NB4 (cell line): ENCODE data around the gene MSH2.

Experiments
- POLR2A ChIP-seq: IDR thresholded peaks from 2 replicates; pipeline ENCODE4 v1.6.1; 2011; ENCODE audit warnings: mild to moderate bottlenecking; ENCODE audit not compliant: insufficient read length; ENCODE audit errors: extremely low read depth
- TF ChIP-seq, protein P1 (sequence below): IDR thresholded peaks from one replicate; pipeline ENCODE4 v1.5.1; 2012; ENCODE audit warnings: low read depth, low read length
- TF ChIP-seq, protein P2 (sequence below): IDR thresholded peaks from 2 replicates; pipeline ENCODE4 v1.6.1; 2011; ENCODE audit warnings: low read depth, low read length

DNA sequence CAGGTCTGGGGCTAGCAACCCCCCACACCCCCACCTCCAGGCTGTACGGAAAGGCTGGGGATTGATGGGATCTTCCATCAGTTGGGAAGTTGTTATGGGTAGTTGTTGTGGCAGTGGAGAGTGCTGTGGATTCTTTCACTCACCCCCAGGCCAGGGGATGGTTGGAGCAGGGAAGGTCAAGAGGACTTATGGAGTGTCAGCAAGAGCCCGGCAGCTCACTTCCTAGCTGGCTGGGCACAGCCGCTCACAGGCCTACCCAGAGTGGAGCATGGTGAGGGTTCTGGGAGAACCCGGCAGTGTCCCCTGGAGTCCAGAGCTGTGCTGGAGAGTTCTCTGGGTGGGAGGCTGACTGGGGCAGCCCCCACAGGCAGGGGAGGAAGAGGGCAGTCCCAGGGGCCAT, 122.2 kb downstream of the MSH2 start:
- TF ChIP-seq, protein P1, sequence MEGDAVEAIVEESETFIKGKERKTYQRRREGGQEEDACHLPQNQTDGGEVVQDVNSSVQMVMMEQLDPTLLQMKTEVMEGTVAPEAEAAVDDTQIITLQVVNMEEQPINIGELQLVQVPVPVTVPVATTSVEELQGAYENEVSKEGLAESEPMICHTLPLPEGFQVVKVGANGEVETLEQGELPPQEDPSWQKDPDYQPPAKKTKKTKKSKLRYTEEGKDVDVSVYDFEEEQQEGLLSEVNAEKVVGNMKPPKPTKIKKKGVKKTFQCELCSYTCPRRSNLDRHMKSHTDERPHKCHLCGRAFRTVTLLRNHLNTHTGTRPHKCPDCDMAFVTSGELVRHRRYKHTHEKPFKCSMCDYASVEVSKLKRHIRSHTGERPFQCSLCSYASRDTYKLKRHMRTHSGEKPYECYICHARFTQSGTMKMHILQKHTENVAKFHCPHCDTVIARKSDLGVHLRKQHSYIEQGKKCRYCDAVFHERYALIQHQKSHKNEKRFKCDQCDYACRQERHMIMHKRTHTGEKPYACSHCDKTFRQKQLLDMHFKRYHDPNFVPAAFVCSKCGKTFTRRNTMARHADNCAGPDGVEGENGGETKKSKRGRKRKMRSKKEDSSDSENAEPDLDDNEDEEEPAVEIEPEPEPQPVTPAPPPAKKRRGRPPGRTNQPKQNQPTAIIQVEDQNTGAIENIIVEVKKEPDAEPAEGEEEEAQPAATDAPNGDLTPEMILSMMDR, result no peak
- no peak for TF ChIP-seq POLR2A
- TF ChIP-seq, protein P2, sequence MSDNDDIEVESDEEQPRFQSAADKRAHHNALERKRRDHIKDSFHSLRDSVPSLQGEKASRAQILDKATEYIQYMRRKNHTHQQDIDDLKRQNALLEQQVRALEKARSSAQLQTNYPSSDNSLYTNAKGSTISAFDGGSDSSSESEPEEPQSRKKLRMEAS, result no peak
